GM18499 (cell line): ENCODE data around the gene SPEG.

Source experiments
- ATAC-seq: cut with Tn5 transposase; IDR thresholded peaks from one replicate; pipeline ENCODE4 v1.9.1; 2021; ENCODE audit warnings: moderate number of reproducible peaks; ENCODE audit not compliant: insufficient read depth, unreplicated experiment

SPEG gene

GRCh38 chr2:219540784-219541504 is 106.3 kb downstream of the SPEG start:
- ATAC-seq = no peak

DNA sequence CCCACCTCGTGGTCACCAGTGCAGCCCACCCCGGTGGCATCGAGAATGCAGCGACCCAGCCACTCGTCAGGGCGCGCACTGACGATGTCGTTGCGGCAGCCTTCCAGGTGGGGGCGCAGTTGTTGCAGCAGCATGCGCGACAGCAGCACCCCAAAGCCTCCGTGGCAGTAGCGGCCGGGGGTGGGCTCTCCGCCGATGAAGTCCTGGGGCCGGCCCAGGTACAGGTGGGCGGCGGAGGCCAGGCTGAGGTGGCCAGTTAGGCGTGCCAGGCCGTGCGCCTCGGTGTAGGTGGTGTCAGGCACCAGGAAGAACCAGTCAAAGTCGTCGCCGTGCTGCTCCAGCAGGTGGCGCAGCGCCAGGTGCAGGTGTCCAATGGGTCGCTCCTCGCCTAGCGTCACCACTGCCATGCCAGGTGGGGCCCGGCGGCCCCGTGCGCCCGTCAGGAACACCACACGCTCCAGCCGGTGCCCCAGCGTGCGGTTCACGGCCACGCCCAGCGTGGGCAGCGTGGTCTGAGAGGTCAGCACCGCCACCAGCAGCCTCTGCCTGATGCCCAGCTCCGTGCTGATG is 107.1 kb downstream of the SPEG start:
- peak; percentile 46 for ATAC-seq

GRCh38 chr2:219542931-219543595 is 108.4 kb downstream of the SPEG start:
- ATAC-seq = peak; percentile 4

DNA sequence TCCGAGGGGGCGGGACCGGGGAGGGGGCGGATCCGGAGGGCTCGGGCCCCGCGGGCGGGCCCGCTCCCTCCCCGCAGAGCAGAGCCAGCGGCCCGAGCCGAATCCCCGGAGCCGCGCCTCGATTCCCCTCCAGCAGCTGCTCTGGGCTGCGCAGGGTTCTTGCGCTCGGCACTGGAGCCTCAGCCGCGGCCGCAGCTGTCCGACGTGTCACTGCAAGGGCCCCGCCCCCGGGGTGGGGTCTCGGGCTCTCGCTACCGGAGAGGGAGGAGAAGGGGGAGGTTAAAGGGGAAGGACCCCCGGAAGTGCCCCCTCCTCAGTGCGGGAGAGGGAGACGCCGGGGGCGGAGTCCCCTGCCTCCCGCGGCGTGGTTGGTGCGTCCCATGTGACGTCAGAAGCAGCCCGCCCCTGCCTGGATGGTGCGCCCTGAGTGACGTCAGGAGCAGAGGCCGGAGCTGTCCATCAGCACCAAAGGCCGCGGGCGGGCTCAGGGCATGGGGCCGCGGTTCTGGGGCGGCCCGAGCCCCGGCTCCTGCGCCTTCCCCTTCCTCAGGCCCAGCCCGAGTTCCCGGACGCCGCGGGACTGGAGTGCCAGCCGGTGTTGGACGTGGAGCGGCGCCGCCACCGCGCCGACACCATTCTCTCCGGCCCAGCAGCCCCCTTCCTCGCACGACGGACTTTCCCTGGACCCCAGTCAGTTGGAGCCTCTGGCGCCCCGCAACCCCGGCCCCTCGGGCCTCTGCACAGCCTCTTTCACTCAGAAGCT is 109.1 kb downstream of the SPEG start, which contains the start of the genes CHPF and TMEM198:
Gene CHPF, minus strand, starts transcription at position 214 of the 763 bp plus-strand sequence. CDS start 271 bp downstream, outside the sequence.
Gene TMEM198, plus strand, starts transcription at position 433 of the 763 bp plus-strand sequence. CDS start 700 bp downstream, outside the sequence.
- ATAC-seq = peak; percentile 47

DNA sequence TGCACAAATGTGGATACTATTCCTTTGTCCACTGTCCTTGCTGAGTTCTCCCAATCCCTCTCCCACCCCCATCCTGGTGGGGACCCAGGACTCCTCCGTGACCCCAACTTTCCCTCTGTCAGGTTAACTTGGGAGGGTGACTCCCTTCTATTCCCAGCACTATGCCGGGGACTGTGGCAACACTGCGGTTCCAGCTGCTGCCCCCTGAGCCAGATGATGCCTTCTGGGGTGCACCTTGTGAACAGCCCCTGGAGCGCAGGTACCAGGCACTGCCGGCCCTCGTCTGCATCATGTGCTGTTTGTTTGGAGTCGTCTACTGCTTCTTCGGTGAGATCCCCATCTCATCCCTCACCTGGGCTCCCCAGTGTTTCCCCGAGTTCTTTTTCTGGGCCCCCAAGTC is 109.9 kb downstream of the SPEG start:
- ATAC-seq = no peak

DNA sequence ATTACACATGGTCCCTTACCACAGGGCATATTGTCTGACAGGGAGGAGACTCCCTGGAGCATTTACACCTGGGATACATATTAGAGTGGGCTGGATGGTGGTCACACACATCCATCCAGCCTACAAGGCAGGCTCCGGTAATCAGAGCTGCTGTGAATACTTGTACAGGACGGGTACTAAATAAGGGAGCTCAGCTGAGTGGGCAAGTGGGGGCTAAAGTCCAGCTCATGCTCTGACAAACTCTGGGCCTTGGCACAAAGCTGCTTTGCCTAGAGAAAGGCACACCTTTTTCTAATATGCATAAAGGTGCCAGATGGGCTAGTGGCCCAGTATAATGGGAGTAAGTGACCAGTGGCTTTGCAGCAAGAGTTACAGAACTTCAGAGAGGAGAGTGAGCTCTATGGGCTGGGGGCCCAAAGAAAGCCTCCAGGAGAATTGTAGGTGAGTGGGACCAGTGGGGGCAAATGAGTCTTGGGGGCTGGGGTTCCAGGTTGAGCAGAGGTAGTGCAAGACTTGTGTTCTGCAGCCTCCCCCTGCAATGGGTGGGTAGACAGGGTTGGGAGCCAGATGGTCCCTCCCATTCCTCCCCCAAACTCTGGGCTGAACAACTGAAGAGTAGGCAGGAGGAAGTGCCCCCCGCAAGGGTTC is 110.8 kb downstream of the SPEG start:
- no peak for ATAC-seq

GRCh38 chr2:219545943-219546352 is 111.3 kb downstream of the SPEG start:
- ATAC-seq = no peak

GRCh38 chr2:219547621-219548020 is 113.0 kb downstream of the SPEG start:
- ATAC-seq = no peak
